DOHH2 (cell line): ENCODE measurements around the gene MCAT.

ENCODE experiments used
- H3F3A ChIP-seq: fragments of 200-600 bp; sonication (generic), shearing (Covaris generic); 2 replicates; pipeline ENCODE4 v1.6.0; 2016; ENCODE audit warnings: antibody characterized with exemption, mild to moderate bottlenecking; ENCODE audit not compliant: control insufficient read depth, insufficient read depth
- H3K27ac ChIP-seq: fragments of 200-600 bp; sonication (generic); 2 replicates; pipeline ENCODE4 v1.5.1; 2014; ENCODE audit warnings: low read depth, mild to moderate bottlenecking, low read length, moderate library complexity
- H3K27me3 ChIP-seq: fragments of 200-600 bp; sonication (generic); 2 replicates; pipeline ENCODE4 v1.6.1; 2014; ENCODE audit warnings: mild to moderate bottlenecking, low read length, mixed read lengths; ENCODE audit not compliant: control insufficient read depth
- H3K36me3 ChIP-seq: fragments of 200-600 bp; sonication (generic); 2 replicates; pipeline ENCODE4 v1.6.1; 2014; ENCODE audit warnings: mild to moderate bottlenecking, low read length, moderate library complexity, mixed read lengths; ENCODE audit not compliant: control insufficient read depth
- H3K4me1 ChIP-seq: fragments of 200-600 bp; sonication (generic); 2 replicates; pipeline ENCODE4 v1.6.1; 2014; ENCODE audit warnings: mild to moderate bottlenecking, low read length, mixed read lengths; ENCODE audit not compliant: control insufficient read depth
- H3K4me2 ChIP-seq: fragments of 200-600 bp; sonication (generic); 2 replicates; pipeline ENCODE4 v1.6.0; 2014; ENCODE audit warnings: mild to moderate bottlenecking, low read length, moderate library complexity
- H3K4me3 ChIP-seq: fragments of 200-600 bp; sonication (generic); 2 replicates; pipeline ENCODE4 v1.5.1; 2014; ENCODE audit warnings: mild to moderate bottlenecking, low read length, mixed read lengths
- H3K79me2 ChIP-seq: fragments of 200-600 bp; sonication (generic); 2 replicates; pipeline ENCODE4 v1.6.1; 2014; ENCODE audit warnings: mild to moderate bottlenecking, low read length, mixed read lengths; ENCODE audit not compliant: control insufficient read depth
- H3K9me2 ChIP-seq: fragments of 200-600 bp; sonication (generic); replicated peaks from 2 replicates; pipeline ENCODE4 v1.6.1; 2014; ENCODE audit warnings: mild to moderate bottlenecking, low read length, mixed read lengths; ENCODE audit not compliant: control insufficient read depth
- H3K9me3 ChIP-seq: fragments of 200-600 bp; sonication (generic); 2 replicates; pipeline ENCODE4 v1.6.1; 2014; ENCODE audit warnings: antibody characterized with exemption, low read length, mixed read lengths; ENCODE audit not compliant: control insufficient read depth, insufficient read depth
- H4K20me1 ChIP-seq: fragments of 200-600 bp; sonication (generic); 2 replicates; pipeline ENCODE4 v1.6.0; 2014; ENCODE audit warnings: low read depth, mild to moderate bottlenecking, antibody characterized with exemption, low read length, moderate library complexity; ENCODE audit not compliant: control insufficient read depth, insufficient read depth
- EZH2phosphoT487 ChIP-seq: fragments of 200-600 bp; sonication (generic); IDR thresholded peaks from 2 replicates; pipeline ENCODE4 v1.6.1; 2017; ENCODE audit warnings: borderline replicate concordance, mild to moderate bottlenecking, antibody characterized with exemption, low read length, moderate library complexity, mixed read lengths
- TF ChIP-seq, protein P1 (sequence below): fragments of 200-600 bp; sonication (generic); IDR thresholded peaks from one replicate; pipeline ENCODE4 v1.5.1; 2014; ENCODE audit warnings: antibody characterized with exemption, mild to moderate bottlenecking, low read depth, low read length; ENCODE audit not compliant: poor library complexity, severe bottlenecking

Gene MCAT

DNA sequence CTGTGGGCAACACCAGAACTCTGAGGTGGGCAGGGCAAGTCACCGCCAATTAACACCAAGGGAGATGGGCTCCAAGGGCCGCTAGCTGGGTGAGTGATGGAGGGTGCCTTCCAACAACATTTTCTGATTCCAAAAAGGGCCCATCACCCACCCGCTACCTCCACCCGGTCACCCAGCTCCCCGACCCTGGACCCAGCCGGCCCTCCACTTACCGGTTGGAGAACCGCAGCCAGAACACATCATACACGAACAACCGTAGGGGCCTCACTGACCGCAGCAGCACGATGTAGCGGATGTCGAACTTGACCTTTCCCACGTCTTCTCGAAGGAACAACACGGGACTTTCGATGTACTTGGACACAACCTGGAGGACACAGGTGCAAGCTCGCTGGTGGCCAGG is 29.0 kb upstream of the MCAT start:
- no peak overlapping the region for H3K4me2 ChIP-seq
- no peaks in the 10 kb centered on the region for H3F3A ChIP-seq
- H3K9me3 ChIP-seq, result no peaks in the 10 kb centered on the region
- no peak overlapping the region for H3K4me3 ChIP-seq
- H3K79me2 ChIP-seq, result no peaks in the 10 kb centered on the region
- H4K20me1 ChIP-seq, result no peaks in the 10 kb centered on the region
- no peaks in the 10 kb centered on the region for H3K27me3 ChIP-seq
- no peaks in the 10 kb centered on the region for H3K9me2 ChIP-seq
- TF ChIP-seq EZH2phosphoT487, result no peak
- TF ChIP-seq, protein P1, sequence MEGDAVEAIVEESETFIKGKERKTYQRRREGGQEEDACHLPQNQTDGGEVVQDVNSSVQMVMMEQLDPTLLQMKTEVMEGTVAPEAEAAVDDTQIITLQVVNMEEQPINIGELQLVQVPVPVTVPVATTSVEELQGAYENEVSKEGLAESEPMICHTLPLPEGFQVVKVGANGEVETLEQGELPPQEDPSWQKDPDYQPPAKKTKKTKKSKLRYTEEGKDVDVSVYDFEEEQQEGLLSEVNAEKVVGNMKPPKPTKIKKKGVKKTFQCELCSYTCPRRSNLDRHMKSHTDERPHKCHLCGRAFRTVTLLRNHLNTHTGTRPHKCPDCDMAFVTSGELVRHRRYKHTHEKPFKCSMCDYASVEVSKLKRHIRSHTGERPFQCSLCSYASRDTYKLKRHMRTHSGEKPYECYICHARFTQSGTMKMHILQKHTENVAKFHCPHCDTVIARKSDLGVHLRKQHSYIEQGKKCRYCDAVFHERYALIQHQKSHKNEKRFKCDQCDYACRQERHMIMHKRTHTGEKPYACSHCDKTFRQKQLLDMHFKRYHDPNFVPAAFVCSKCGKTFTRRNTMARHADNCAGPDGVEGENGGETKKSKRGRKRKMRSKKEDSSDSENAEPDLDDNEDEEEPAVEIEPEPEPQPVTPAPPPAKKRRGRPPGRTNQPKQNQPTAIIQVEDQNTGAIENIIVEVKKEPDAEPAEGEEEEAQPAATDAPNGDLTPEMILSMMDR, result no peak
- H3K36me3 ChIP-seq, result peaks cover 70% of the 10 kb centered on the region
- H3K4me1 ChIP-seq, result no peaks in the 10 kb centered on the region
- no peak overlapping the region for H3K27ac ChIP-seq

DNA sequence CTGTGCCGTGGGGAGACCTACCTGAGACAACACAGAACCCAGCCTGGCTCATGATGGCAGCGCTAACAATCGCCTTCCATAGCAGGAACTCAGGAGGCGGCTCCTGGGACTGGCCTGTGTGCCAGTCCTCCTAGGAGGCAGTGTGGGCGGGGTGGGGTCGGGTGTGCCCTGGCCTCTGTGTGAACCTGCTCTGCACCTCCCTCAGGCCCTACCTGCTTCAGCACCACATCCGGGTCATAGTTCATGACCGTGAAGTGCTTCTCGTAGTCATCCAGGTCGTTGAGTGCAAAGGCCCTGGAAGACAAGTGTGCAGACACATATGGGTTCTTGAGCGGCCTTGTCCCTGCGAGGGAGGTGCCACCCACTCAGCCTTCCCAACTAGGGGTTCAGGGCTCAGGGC is 28.4 kb upstream of the MCAT start:
- Histone ChIP-seq H3K79me2 (no peaks in the 10 kb centered on the region), H3K4me3 (no peak overlapping the region), H4K20me1 (no peaks in the 10 kb centered on the region), H3K27me3 (no peaks in the 10 kb centered on the region), H3K9me2 (no peaks in the 10 kb centered on the region), H3K36me3 (peaks cover 66% of the 10 kb centered on the region), H3K4me2 (no peak overlapping the region), H3K9me3 (no peaks in the 10 kb centered on the region), H3K27ac (no peak overlapping the region), H3K4me1 (no peaks in the 10 kb centered on the region), H3F3A (no peaks in the 10 kb centered on the region)
- no peak for TF ChIP-seq EZH2phosphoT487
- TF ChIP-seq, protein P1, result no peak

DNA sequence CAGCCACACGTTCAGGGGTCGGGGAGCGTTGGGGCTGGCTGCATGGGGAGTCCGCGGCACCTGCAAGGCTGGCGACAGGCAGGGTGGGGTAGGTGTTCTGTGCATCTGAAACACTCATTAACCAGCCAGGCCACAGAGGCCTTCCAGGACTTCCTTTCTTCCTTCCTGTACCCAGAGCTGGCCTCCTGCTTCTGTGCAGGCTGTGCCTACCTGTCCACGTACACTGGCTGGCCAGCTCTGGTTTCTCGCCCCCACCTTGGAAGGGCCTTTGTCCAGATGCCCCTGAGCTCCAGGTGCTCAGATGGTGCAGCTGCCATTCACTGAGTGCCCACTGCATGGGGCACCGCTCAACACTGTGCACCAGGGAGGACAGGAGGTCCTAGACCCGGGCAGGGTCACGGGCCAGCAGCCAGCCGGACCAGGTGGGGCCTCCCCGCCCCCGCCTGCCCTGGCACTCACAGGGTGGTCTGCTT is 27.9 kb upstream of the MCAT start:
- H3K27ac ChIP-seq, result no peak overlapping the region
- H3F3A ChIP-seq, result no peaks in the 10 kb centered on the region
- no peaks in the 10 kb centered on the region for H3K4me1 ChIP-seq
- H3K4me2 ChIP-seq, result no peak overlapping the region
- H3K4me3 ChIP-seq, result no peak overlapping the region
- no peaks in the 10 kb centered on the region for H3K9me3 ChIP-seq
- TF ChIP-seq EZH2phosphoT487, result no peak
- no peaks in the 10 kb centered on the region for H3K27me3 ChIP-seq
- H3K79me2 ChIP-seq, result no peaks in the 10 kb centered on the region
- H4K20me1 ChIP-seq, result no peaks in the 10 kb centered on the region
- H3K36me3 ChIP-seq, result peaks cover 64% of the 10 kb centered on the region
- H3K9me2 ChIP-seq, result no peaks in the 10 kb centered on the region

DNA sequence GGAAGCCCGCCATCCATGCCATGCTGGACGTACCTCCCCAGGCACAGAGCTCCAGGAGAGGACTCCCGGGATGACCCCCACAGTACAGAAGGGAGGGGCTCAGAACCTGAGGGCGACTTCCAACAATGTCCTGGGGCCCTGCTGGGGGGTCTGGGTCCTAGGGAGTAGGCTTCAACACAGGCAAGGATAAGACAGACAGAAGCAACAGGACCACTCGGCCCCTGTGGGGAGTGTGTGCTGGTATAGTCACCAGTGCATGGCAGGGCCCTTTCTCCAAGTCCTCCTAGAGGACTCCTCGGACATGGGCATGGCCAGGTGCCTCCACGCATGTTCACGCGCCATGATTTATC is 26.9 kb upstream of the MCAT start:
- no peak for TF ChIP-seq EZH2phosphoT487
- TF ChIP-seq, protein P1, result no peak
- Histone ChIP-seq H3K36me3 (peaks cover 58% of the 10 kb centered on the region), H3K27ac (no peak overlapping the region), H4K20me1 (no peaks in the 10 kb centered on the region), H3K27me3 (no peaks in the 10 kb centered on the region), H3K9me3 (no peaks in the 10 kb centered on the region), H3K4me2 (no peak overlapping the region), H3K79me2 (no peaks in the 10 kb centered on the region), H3F3A (no peaks in the 10 kb centered on the region), H3K4me1 (no peaks in the 10 kb centered on the region), H3K4me3 (no peak overlapping the region), H3K9me2 (no peaks in the 10 kb centered on the region)
